HG02571 (cell line): ENCODE results near the gene NRTN.
"Not testable (repeated sequence)": the region's sequence is repeated elsewhere in the genome, so short reads cannot be mapped to it uniquely, and the experiment has no call there.

ENCODE experiments used
- ATAC-seq: cut with Tn5 transposase; IDR thresholded peaks from one replicate; pipeline ENCODE4 v1.9.1; 2021; ENCODE audit warnings: mild to moderate bottlenecking, moderate library complexity; ENCODE audit not compliant: unreplicated experiment

Gene NRTN

GRCh38 chr19:5864725-5865486 lies 60.0 kb downstream of the NRTN start:
- no peak for ATAC-seq

GRCh38 chr19:5865772-5866171 lies 60.9 kb downstream of the NRTN start:
- ATAC-seq, result no peak

- ATAC-seq, result no peak
Observed at GRCh38 chr19:5867201-5868136, 62.6 kb downstream of the NRTN start.

- ATAC-seq, result no peak
Observed at GRCh38 chr19:5870986-5871394, 66.1 kb downstream of the NRTN start.

- no peak for ATAC-seq
Observed at GRCh38 chr19:5873617-5874199, 68.8 kb downstream of the NRTN start.

- ATAC-seq, result not testable (repeated sequence)
Observed at GRCh38 chr19:5874496-5874895, 69.6 kb downstream of the NRTN start.

GRCh38 chr19:5877427-5877826 lies 72.6 kb downstream of the NRTN start:
- ATAC-seq, result no peak

- no peak for ATAC-seq
Observed at GRCh38 chr19:5877882-5878281, 73.0 kb downstream of the NRTN start.
